Measurements from ENCODE around the gene PIWIL1.

PIWIL1 gene

GRCh38 chr12:130413909-130414308 lies 76.2 kb downstream of the PIWIL1 start:
- Histone ChIP-seq H3K4me1 (ENCODE audit: control insufficient read depth in 1 of 2, insufficient read depth in 2 of 2, low read length in 2 of 2) (no peaks in the 10 kb centered on the region), H3K36me3 (ENCODE audit: control insufficient read depth in 1 of 2, insufficient read depth in 2 of 2, low read length in 2 of 2) (no peaks in the 10 kb centered on the region), H3K4me3 (ENCODE audit: low read depth in 1 of 2, low read length in 2 of 2) (no peak overlapping the region), H3K27ac (ENCODE audit: low read length) (no peak overlapping the region), H3K9me3 (ENCODE audit: control insufficient read depth in 1 of 2, low read length in 2 of 2) (no peaks in the 10 kb centered on the region), H3K27me3 (ENCODE audit: low read depth, low read length) (no peaks in the 10 kb centered on the region)

- Histone ChIP-seq H3K4me1 (ENCODE audit: control insufficient read depth in 1 of 2, insufficient read depth in 2 of 2, low read length in 2 of 2) (no peaks in the 10 kb centered on the region), H3K4me3 (ENCODE audit: low read depth in 1 of 2, low read length in 2 of 2) (no peak overlapping the region), H3K27ac (ENCODE audit: low read length) (no peak overlapping the region), H3K27me3 (ENCODE audit: low read depth, low read length) (no peaks in the 10 kb centered on the region), H3K9me3 (ENCODE audit: control insufficient read depth in 1 of 2, low read length in 2 of 2) (no peaks in the 10 kb centered on the region), H3K36me3 (ENCODE audit: control insufficient read depth in 1 of 2, insufficient read depth in 2 of 2, low read length in 2 of 2) (no peaks in the 10 kb centered on the region)
These were observed 76.7 kb downstream of the PIWIL1 start for GRCh38 chr12:130414381-130414780.

- H3K9me3 ChIP-seq (ENCODE audit: control insufficient read depth in 1 of 2, low read length in 2 of 2): no peaks in the 10 kb centered on the region
- H3K4me3 ChIP-seq (ENCODE audit: low read depth in 1 of 2, low read length in 2 of 2): no peak overlapping the region
- H3K4me1 ChIP-seq (ENCODE audit: control insufficient read depth in 1 of 2, insufficient read depth in 2 of 2, low read length in 2 of 2): no peaks in the 10 kb centered on the region
- no peaks in the 10 kb centered on the region for H3K27me3 ChIP-seq (ENCODE audit: low read depth, low read length)
- H3K36me3 ChIP-seq (ENCODE audit: control insufficient read depth in 1 of 2, insufficient read depth in 2 of 2, low read length in 2 of 2): no peaks in the 10 kb centered on the region
- no peak overlapping the region for H3K27ac ChIP-seq (ENCODE audit: low read length)
These were observed 80.6 kb downstream of the PIWIL1 start for GRCh38 chr12:130418251-130418650.

- Histone ChIP-seq H3K27me3 (ENCODE audit: low read depth, low read length) (no peaks in the 10 kb centered on the region), H3K36me3 (ENCODE audit: control insufficient read depth in 1 of 2, insufficient read depth in 2 of 2, low read length in 2 of 2) (no peaks in the 10 kb centered on the region), H3K9me3 (ENCODE audit: control insufficient read depth in 1 of 2, low read length in 2 of 2) (no peaks in the 10 kb centered on the region), H3K4me1 (ENCODE audit: control insufficient read depth in 1 of 2, insufficient read depth in 2 of 2, low read length in 2 of 2) (no peaks in the 10 kb centered on the region), H3K27ac (ENCODE audit: low read length) (no peak overlapping the region), H3K4me3 (ENCODE audit: low read depth in 1 of 2, low read length in 2 of 2) (no peak overlapping the region)
These were observed 81.4 kb downstream of the PIWIL1 start for GRCh38 chr12:130419116-130419515.

GRCh38 chr12:130420071-130420470 lies 82.4 kb downstream of the PIWIL1 start:
- Histone ChIP-seq H3K27ac (ENCODE audit: low read length) (no peak overlapping the region), H3K36me3 (ENCODE audit: control insufficient read depth in 1 of 2, insufficient read depth in 2 of 2, low read length in 2 of 2) (no peaks in the 10 kb centered on the region), H3K4me1 (ENCODE audit: control insufficient read depth in 1 of 2, insufficient read depth in 2 of 2, low read length in 2 of 2) (no peaks in the 10 kb centered on the region), H3K27me3 (ENCODE audit: low read depth, low read length) (no peaks in the 10 kb centered on the region), H3K9me3 (ENCODE audit: control insufficient read depth in 1 of 2, low read length in 2 of 2) (no peaks in the 10 kb centered on the region), H3K4me3 (ENCODE audit: low read depth in 1 of 2, low read length in 2 of 2) (no peak overlapping the region)

- H3K27me3 ChIP-seq (ENCODE audit: low read depth, low read length): no peaks in the 10 kb centered on the region
- H3K4me1 ChIP-seq (ENCODE audit: control insufficient read depth in 1 of 2, insufficient read depth in 2 of 2, low read length in 2 of 2): no peaks in the 10 kb centered on the region
- no peak overlapping the region for H3K27ac ChIP-seq (ENCODE audit: low read length)
- H3K4me3 ChIP-seq (ENCODE audit: low read depth in 1 of 2, low read length in 2 of 2): no peak overlapping the region
- no peaks in the 10 kb centered on the region for H3K36me3 ChIP-seq (ENCODE audit: control insufficient read depth in 1 of 2, insufficient read depth in 2 of 2, low read length in 2 of 2)
- H3K9me3 ChIP-seq (ENCODE audit: control insufficient read depth in 1 of 2, low read length in 2 of 2): no peaks in the 10 kb centered on the region
These were observed 84.2 kb downstream of the PIWIL1 start for GRCh38 chr12:130421896-130422295.
